Measurements from ENCODE around the gene DIO3.

DIO3 gene

DNA sequence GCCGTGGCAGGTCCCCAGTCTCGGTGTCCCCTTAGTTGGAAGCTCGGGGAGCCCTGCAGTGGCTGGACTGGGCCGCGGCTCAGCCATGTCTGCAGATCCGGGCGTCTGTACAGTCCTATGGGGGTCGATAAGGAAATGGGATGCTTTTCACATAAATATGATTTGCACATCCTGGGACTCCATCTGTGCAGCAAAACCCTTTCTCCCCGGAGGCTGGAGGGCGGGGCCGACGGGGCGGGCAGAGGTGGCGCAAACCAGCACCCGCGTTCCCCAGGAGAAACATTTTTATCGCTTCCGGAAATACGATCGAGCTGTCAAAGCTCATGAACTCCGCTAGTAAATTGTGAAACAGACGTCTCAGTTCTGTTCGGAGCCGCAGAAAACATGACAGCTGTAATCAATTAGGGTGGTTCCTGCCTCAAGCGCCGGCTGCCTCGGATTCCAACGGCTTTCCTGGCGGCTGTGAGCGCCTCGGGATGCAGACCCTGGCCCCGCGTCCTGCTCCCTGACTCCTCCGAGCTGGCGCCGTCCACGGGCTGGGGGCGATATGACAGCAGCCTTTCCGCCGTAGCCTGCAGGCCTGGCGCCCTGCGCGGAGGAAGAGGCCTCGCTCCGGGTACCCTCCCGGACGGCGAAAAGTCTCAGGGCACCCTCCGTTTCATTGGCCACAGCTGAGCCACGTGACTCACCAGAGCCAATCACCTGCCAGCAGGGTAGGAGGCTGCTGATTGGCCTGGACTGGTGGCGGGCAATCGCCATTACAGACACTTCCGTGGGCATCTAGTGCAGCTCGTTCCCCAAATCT is 23.0 kb downstream of the DIO3 start:
- no peak for DNase-seq

DNA sequence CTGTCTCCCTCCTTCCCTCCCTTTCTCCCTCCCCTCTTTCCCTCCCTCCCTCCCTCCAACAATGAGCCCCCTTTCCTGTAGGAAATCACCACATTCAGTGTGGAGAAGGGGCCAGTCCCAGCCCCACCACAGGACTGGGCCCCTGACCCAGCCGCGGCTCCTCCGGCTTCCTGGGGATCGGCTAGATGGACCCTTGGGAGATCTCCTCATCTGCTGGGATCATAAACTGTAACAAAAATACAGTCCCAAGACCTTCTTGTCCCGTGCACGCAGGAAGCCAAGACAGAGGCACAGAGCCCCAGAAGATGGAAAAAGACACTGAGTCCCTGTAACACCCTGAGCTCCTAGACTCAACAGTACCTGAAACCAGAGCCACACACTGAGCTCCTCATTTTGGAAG is 23.9 kb downstream of the DIO3 start:
- DNase-seq = no peak

DNA sequence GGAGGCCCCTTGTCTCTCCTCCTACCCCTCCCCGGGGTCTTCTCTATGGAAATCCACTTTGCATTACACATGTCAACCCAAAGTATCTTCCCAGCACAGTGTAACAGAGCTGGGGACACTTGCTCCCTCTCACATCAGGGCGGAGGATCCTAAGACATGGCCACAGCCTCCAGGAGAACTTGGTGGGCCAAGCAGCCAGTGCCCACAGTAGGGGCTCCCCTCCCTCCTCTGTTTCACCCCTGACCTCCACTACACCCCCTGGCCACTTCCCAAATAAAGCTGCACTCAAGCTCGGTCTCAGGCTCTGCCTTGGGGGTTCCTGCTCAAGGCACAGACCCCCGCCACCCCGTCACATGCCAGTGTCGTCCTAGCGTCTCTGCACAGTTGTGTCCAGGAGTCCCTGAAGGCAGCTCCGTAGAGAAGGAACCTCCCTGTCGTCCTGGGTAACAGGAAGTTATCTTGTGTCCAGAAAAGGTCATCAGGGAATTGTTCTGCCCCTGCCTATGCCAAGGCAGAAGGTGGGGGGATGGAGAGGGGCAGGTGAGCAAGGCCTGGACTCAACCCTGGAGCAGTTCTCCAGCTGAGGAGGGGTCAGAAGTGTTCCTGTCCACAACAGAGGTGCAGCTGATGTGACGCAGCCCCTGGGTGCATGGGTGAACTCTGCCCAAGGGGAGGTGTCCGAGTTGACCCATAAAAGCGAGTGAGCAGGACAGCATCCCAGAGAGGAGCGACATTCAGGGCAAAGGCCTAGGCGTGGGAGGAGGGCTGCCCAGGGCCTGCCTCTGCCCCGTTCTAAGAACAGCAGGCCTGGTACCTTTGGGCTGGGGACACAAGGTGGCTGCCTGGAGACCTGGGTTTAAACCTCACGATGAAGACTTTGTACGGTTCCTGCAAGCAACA is 25.5 kb downstream of the DIO3 start:
- no peak for DNase-seq

DNA sequence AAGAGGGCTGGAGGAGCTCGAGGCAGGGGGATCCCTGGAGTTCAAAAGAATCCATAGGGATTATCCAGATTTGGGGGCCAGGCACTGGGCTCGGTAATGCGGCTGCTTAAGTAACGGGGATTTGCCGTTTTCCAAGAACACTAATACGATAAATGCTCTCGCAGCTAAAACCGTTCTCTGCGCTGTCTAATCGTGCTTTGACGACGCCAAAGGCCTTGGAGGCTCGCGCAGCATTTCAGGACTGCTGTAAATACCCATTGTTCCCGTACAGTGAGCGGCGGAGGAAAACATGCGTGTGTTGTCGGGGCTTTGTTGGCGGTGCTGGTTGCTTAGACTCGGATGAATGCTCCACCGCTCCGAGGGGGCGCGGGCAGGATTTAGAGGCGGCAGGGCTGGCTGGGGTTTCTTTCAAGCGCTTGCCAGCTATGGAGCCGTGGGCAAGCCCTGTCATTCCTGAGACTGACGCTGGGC is 26.2 kb downstream of the DIO3 start:
- no peak for DNase-seq

DNA sequence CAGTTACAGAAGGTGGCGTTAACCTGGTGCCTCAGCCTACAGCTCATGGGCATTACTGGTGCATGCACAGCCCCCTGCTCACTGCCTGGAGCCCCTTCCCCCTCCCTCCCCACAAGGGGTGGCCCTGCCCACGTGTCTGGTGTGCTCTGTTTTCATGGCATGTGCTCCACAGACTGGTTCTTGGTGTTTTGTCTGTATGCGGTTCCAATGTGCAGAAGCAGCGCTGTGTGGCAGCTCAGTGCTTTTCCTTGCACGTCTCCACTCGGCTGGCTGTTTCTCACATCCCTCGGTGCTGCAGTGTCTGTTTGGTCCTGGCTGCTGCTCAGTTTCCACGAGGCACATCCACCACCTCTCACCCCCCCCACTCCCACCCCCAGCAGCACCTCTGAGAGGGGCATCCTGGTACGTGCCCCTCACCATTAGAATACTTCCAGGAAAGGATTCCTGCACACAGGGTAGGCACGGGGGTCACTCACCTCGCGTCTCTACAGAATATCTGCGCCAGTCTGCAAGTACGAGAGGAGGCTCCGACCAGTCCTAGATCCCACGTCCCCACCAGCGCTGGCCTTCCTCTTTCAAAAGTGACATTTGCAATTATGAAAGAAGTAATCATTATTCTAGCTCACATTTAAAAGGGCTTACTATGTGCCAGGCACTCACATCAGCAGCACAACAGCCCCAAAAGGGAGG is 27.1 kb downstream of the DIO3 start:
- no peak for DNase-seq

DNA sequence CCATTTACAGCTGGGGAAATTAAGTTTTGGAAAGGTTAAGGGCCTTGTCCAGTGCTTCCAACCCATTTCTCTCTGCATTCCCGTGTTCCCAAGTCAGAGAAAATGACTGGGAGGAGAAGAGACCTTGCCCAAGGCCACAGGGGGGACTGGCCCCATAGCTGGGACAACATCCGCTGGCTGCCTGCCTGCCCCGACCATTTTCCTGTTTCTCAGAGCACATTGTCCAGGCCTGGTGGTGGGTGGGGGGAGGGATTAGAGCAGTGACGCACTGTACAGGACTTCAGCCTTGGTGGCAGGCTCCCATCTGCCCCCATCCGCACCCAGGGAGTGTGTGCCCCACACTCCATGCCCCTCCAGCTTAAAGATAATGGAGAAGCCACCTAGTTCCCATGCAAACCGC is 27.7 kb downstream of the DIO3 start:
- DNase-seq = no peak

DNA sequence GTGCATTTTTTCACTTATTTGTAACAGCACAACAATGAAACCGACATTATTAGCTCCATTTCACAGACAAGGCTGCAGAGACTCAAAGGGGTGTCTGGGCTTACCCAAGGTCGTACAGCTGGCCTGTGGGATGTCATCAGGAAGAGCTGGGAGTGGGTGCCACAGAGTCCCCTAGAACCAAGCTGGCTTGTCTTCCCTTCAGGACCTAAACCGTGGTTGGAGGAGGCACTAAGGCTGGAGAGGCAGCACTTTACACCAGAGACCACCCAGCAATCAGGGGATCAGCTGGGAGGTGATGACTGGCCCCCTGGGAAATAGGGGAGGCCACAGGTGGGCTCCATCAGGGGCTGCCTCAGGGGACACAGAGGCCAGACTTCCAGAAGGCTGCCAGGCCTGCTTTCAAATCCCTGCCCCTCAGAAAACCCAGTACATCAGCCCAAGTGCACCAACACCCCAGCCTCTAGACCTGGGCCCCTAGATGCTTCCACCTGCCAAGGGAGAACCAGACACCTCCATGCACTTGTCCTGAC is 28.3 kb downstream of the DIO3 start:
- no peak for DNase-seq

DNA sequence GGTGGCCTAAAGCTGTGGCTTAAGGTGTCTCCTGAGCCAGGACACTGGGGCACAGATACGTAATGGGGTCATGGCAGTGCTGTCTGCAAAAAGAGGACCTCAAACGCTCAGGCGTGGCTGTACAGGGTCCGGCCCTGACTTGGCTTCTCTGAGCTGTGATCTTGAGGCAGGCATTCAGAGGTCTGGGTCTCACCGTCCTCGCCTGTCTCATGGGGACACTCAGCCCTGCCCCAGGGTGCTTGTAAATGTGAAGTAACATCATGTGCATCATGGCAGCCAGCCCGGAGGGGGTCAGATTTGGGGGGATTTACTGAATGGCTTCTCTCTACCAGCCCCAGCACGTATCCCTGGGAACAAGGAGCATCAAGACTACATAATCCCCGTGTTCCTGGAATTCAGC is 28.8 kb downstream of the DIO3 start:
- DNase-seq = no peak

DNA sequence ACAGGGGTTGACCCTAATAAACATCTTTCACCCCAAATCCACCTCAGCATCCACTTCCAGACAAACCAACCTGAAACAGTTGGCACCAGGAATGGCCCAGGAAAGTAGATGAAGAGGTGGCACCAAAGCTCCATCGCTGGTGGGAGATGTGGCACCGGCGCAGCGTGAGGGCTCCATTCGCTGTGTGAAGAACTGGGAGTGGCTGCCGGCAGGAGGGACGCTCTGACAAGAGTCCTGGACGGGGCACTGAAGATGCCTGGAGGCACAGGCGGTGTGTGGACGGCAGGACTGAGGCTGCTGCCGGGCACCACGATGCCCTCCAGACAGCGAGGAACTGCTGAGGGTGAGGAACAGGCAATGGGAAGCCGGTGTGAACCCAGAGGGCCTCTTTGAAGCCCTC is 29.3 kb downstream of the DIO3 start:
- DNase-seq = no peak

DNA sequence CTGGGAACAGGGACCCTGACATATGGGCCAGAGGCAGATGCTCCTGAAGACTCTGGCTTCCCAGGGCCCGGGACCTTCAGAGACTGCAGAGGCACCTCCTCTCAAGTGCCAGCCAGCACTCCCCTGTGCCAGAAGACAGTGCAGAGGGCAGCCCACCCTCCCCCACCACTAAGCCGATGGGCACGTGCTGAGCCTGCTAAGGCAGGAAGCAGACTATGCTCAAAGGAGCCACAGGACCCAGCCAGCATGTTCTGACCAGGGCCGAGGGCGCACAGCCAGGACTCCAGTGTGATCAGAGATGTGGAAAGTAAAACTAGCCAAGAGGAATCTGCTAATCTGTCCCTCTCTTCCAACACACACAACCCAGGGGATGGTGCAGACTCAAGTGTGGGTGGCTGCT is 29.8 kb downstream of the DIO3 start:
- DNase-seq = no peak

DNA sequence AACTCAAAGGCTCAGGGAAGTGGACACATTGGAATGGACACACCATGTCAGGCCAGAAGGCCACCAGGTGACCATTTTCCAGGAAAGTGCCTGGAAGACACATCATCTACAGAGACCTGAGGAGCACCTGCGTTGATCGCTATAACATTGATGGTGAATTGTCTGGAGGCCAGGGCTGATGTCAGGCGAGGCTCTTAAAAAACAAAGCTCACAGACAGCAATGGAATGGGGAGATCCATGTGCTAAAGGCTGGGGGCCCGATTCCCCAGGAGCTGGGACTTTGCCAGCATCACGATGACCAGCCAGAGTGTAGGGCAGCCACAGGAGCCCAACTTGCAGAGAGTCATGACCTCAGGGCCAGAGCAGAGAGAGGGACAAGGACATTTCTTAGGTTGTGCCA is 30.3 kb downstream of the DIO3 start:
- no peak for DNase-seq

DNA sequence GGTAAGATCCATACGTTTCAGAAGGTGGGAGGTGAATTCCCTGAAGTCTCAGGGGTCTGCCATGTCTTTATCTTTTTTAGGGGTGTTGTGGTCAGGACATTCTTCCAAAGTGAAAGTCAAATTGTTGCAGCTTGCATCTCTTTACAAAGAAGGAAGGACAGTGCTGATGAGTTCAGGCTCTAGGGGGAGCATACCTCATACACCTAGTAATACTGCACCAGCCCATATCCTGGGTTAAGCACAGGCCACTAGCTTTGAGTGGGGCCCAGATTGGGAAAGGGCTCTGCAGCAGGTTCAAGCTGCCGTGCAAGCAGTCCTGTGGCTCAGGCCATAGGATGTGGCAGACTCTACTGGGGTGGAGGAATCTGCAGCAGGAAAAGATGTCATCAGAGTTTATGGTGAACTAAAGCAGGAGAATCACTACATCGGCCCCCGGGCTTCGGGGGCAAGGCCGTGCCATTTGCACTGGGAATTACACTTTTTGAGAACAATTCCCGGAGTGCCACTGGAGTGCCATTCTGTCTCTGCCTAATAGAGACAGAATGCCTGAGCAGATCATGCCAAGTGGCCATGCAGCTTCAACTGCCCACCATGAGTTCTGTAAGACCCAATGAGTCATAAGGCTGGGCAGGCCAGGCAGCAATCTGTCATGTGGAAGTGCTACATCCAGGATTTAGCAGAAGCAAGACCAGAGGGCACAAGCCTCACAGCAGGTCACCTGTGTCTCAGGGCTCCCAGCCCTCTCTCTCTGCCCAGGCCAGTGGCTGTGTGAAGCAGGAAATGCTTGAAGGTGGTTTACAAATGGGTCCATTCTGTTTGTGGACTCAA is 32.3 kb downstream of the DIO3 start:
- no peak for DNase-seq

DNA sequence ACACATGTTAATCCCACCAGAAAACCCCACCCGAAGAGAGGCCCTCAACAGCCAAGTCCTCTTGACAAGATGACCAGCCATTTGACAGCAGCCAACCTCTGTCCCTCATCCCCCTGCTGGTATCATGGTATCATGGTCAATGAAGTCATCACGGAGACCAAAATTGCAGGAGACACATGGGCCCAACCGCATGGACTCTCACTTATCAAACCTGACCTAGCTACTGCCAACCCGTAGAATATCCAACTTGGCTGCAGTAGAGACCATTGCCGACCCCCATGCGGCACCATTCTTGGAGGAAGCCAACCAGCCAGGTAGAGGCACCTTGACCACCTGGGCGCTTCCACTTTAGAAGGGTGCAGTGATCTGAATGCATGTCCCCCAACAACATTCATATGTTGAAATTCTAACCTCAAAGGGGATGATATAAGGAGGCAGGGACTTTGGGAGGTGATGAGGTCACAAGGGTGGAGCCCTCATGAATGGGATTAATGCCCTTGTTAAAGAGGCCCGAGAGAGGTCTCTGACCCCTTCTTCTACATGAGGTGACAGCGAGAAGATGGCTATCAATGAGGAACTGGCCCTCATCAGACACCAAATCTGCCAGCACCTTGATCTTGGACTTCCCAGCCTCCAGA is 33.3 kb downstream of the DIO3 start:
- no peak for DNase-seq

DNA sequence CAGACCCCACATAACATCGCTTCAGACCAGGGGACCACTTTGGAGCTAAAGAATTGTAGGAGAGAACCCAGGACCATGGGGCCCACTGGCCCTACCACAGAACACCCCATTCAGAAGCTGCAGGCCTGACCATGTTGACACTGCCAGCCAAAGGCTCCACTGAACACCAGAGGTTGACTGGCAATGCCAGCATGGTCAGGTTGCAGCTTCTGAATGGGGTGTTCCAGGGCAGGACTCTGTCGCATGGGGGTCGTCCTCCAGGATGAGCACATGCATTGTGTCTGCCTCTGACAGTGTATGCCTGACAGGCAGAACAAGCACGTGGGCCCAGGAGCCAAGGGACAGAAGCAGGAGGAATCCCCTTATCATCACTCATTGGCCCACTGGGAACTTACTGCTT is 34.1 kb downstream of the DIO3 start:
- DNase-seq = no peak

DNA sequence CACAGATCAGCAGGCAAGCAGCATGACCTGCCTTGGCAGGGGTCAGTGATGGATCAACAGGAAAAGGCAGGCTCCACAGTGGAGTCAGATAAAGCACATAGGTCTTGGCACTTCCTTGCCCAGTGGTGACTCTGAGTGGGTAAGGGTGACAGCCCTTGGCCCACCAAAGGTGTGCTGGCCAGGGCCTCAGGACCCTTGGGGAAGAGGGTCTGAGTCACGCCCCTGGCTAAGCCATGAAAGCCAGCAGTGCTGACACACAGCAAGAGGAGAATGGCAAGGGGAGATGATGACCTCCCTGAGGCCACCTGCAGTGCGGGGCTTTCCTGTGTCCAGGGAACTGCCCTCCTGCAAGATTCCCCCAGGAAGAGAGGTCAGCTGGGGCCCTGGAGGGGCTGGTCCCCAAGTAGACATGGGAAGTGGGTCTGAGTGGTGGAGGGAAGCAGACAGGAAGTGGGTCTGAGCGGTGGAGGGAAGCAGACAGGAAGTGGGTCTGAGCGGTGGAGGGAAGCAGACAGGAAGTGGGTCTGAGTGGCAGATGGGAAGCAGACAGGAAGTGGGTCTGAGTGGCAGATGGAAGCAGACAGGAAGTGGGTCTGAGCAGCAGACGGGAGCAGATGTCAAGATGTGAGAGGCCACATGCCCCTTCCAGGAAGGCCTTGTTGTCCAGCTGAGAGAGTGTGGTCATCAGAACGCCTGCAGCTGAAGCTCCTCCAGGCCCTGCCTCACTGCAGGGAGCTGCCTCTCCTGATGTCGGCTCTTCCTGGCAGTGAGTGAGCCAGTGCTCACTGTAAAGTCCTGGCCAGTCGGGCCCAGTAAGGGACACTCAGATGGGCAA is 34.8 kb downstream of the DIO3 start:
- no peak for DNase-seq

DNA sequence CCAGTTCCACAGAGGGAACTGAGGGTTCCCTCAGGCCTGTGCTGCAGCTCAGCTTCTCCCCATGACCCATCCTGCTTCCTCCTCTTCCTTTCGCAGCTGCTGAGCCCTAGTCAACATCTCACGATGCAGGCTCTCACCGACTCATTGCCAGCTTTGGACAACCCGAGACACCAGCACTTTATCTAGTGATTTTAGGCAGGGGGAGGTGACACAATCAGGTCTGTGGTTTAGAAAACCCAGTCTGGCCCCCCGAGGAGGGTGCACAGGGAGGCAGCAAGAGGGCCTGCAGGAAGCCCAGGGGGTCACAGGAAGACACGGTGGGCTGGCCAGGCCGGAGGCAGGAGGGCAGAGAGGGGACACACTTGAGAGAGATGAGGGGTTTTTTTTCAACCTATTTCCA is 35.4 kb downstream of the DIO3 start:
- no peak for DNase-seq

DNA sequence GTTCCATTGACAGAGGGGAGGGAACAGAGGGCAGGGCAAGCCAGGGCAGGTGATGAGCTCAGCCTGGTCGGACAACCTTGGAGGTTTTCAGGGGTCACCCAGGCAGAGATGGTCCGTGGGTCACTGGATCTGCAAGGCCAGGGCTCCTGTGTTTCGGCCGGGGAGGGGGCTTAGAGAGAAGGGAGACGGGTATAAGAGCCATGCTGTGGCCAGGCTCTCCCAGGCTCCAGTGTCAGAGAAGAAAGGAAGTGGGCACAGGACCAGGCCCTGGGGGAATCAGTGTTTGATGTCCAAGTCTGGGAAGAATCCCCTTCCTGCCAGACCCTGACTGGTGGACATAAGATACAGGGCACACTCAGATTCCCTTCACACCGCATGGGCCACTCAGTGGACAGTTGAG is 36.9 kb downstream of the DIO3 start:
- no peak for DNase-seq

DNA sequence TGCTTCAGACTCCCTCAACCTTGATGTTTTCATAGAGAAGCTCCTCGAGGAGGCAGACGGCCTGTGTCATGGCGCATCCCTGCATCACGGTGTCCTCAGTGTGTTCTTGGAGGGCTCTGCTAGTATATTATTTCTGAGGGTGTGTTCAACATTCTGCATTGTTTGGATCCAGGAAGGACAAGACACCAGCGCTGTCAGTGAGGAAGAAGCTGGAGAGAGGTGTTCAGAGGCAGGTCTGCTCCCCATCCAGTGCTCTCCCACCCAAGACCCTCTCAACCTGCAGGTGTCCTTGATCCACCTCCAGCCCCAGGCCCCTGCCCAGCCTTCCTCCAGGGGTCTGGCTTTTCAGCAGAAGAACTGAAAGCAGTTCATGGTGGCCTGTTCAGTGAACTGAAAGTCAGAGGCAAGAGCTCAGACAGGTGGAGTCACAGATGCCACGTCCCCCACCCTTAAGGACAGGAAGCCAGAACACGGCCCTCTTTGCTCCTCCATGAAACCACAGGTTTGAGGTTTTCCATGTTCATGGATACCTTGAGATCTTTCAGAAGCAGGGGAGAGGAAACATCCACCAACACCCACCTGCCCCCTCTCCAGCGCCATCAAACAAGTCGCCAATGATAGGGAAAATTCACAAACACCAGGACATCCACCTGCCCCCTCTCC is 37.4 kb downstream of the DIO3 start:
- no peak for DNase-seq

DNA sequence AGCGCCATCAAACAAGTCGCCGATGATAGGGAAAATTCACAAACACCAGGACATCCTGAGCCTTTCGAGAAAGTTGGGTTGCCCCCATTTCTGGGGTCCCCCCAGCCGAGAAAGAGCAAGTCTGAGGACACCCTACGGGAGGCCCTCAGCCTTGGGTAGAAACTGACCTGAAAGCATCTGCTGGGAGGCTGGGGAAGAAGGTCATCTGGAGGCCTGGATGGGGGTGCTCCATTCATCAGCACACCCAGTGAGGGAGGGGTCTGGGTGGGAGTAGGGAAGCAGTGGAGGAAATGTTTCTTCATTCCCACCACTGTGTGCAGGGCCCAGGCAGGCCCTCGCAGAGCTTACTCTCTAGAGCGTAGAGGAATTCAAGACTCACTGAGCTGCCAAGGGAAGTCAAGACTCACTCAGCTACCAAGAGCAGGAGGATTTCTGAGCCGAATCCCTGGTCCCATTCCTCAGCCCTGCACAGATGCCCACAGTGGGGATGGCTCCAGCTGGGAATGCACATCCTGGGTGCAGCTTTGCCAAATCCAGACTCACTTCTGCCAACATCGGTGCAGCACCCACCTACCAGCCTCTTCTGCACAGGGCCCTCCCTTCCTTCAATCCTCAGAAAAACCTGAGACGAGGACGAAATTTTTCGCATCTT is 38.1 kb downstream of the DIO3 start:
- no peak for DNase-seq
